ENCODE measurements around the gene PDK2.

The PDK2 gene

GRCh38 chr17:50094753-50095619 is at the start of gene PDK2:
PDK2 (plus strand) TSS chr17:50095351; CDS start chr17:50095436, 85 bp downstream.
- H3K27ac Mint-ChIP-seq, result peak within 1 kb of the TSS; percentile 87
- H3K36me3 Mint-ChIP-seq, result peaks cover 2% of the 10 kb centered on the region
- H3K4me1 Mint-ChIP-seq, result peaks cover 21% of the 10 kb centered on the region
- DNase-seq (ENCODE audit: low spot score in 2 of 2), result peak; percentile 94 to 98
- H3K9me3 Mint-ChIP-seq, result no peaks in the 10 kb centered on the region
- ATAC-seq (ENCODE audit: low read depth), result peak; percentile 88
- no peaks in the 10 kb centered on the region for H3K27me3 Mint-ChIP-seq
- H3K4me3 Mint-ChIP-seq, result peak within 1 kb of the TSS; percentile 92

GRCh38 chr17:50046179-50046578 is 49.0 kb upstream of the PDK2 start:
- ATAC-seq (ENCODE audit: low read depth) (no peak), DNase-seq (ENCODE audit: low spot score in 2 of 2) (no peak)
- Mint-ChIP-seq H3K4me1 (peaks cover 2% of the 10 kb centered on the region), H3K9me3 (no peaks in the 10 kb centered on the region), H3K27ac (no peak overlapping the region), H3K27me3 (peaks cover 21% of the 10 kb centered on the region), H3K36me3 (no peaks in the 10 kb centered on the region), H3K4me3 (no peak overlapping the region)

GRCh38 chr17:50046667-50047066 is 48.5 kb upstream of the PDK2 start:
- H3K27ac Mint-ChIP-seq, result no peak overlapping the region
- DNase-seq (ENCODE audit: low spot score in 2 of 2), result no peak
- H3K36me3 Mint-ChIP-seq, result no peaks in the 10 kb centered on the region
- no peaks in the 10 kb centered on the region for H3K9me3 Mint-ChIP-seq
- peaks cover 6% of the 10 kb centered on the region for H3K4me1 Mint-ChIP-seq
- H3K27me3 Mint-ChIP-seq, result peaks cover 21% of the 10 kb centered on the region
- H3K4me3 Mint-ChIP-seq, result no peak overlapping the region
- no peak for ATAC-seq (ENCODE audit: low read depth)

- peaks cover 21% of the 10 kb centered on the region for H3K27me3 Mint-ChIP-seq
- H3K4me3 Mint-ChIP-seq, result no peak overlapping the region
- ATAC-seq (ENCODE audit: low read depth) (no peak), DNase-seq (ENCODE audit: low spot score in 2 of 2) (no peak)
- no peaks in the 10 kb centered on the region for H3K9me3 Mint-ChIP-seq
- H3K27ac Mint-ChIP-seq, result no peak overlapping the region
- peaks cover 6% of the 10 kb centered on the region for H3K4me1 Mint-ChIP-seq
- H3K36me3 Mint-ChIP-seq, result no peaks in the 10 kb centered on the region
These were observed 48.1 kb upstream of the PDK2 start for GRCh38 chr17:50047083-50047482.

GRCh38 chr17:50047488-50048126 is 47.5 kb upstream of the PDK2 start:
- ATAC-seq (ENCODE audit: low read depth) (no peak), DNase-seq (ENCODE audit: low spot score in 2 of 2) (no peak)
- Mint-ChIP-seq H3K36me3 (no peaks in the 10 kb centered on the region), H3K9me3 (no peaks in the 10 kb centered on the region), H3K4me3 (no peak overlapping the region), H3K27me3 (peaks cover 21% of the 10 kb centered on the region), H3K4me1 (peaks cover 6% of the 10 kb centered on the region), H3K27ac (no peak overlapping the region)

GRCh38 chr17:50048146-50048720 is 46.9 kb upstream of the PDK2 start:
- DNase-seq (ENCODE audit: low spot score in 2 of 2), result no peak
- Mint-ChIP-seq H3K9me3 (no peaks in the 10 kb centered on the region), H3K27me3 (peaks cover 21% of the 10 kb centered on the region), H3K4me3 (no peak overlapping the region), H3K4me1 (peaks cover 6% of the 10 kb centered on the region), H3K27ac (no peak overlapping the region), H3K36me3 (no peaks in the 10 kb centered on the region)
- no peak for ATAC-seq (ENCODE audit: low read depth)

GRCh38 chr17:50048988-50049387 is 46.2 kb upstream of the PDK2 start:
- Mint-ChIP-seq H3K9me3 (no peaks in the 10 kb centered on the region), H3K4me1 (peaks cover 6% of the 10 kb centered on the region), H3K36me3 (no peaks in the 10 kb centered on the region), H3K27me3 (peaks cover 21% of the 10 kb centered on the region), H3K4me3 (no peak overlapping the region), H3K27ac (no peak overlapping the region)
- no peak for ATAC-seq (ENCODE audit: low read depth)
- no peak for DNase-seq (ENCODE audit: low spot score in 2 of 2)

- Mint-ChIP-seq H3K4me3 (no peak overlapping the region), H3K4me1 (peaks cover 6% of the 10 kb centered on the region), H3K36me3 (no peaks in the 10 kb centered on the region), H3K27me3 (peaks cover 21% of the 10 kb centered on the region), H3K27ac (no peak overlapping the region), H3K9me3 (no peaks in the 10 kb centered on the region)
- ATAC-seq (ENCODE audit: low read depth) (no peak), DNase-seq (ENCODE audit: low spot score in 2 of 2) (no peak)
These were observed 45.5 kb upstream of the PDK2 start for GRCh38 chr17:50049636-50050035.

- Mint-ChIP-seq H3K4me3 (no peak overlapping the region), H3K27me3 (peaks cover 19% of the 10 kb centered on the region), H3K4me1 (peaks cover 10% of the 10 kb centered on the region), H3K36me3 (no peaks in the 10 kb centered on the region), H3K27ac (no peak overlapping the region), H3K9me3 (no peaks in the 10 kb centered on the region)
- DNase-seq (ENCODE audit: low spot score in 2 of 2) (no peak), ATAC-seq (ENCODE audit: low read depth) (no peak)
These were observed 44.6 kb upstream of the PDK2 start for GRCh38 chr17:50050431-50051032.

GRCh38 chr17:50051082-50051576 is 44.0 kb upstream of the PDK2 start:
- peaks cover 19% of the 10 kb centered on the region for H3K27me3 Mint-ChIP-seq
- H3K9me3 Mint-ChIP-seq, result no peaks in the 10 kb centered on the region
- H3K4me1 Mint-ChIP-seq, result peaks cover 10% of the 10 kb centered on the region
- no peaks in the 10 kb centered on the region for H3K36me3 Mint-ChIP-seq
- no peak overlapping the region for H3K4me3 Mint-ChIP-seq
- DNase-seq (ENCODE audit: low spot score in 2 of 2) (no peak), ATAC-seq (ENCODE audit: low read depth) (no peak)
- H3K27ac Mint-ChIP-seq, result peak overlapping the region; percentile 22

- H3K4me3 Mint-ChIP-seq, result no peak overlapping the region
- DNase-seq (ENCODE audit: low spot score in 2 of 2), result no peak
- peak overlapping the region; percentile 22 for H3K27ac Mint-ChIP-seq
- H3K36me3 Mint-ChIP-seq, result no peaks in the 10 kb centered on the region
- no peaks in the 10 kb centered on the region for H3K9me3 Mint-ChIP-seq
- no peak for ATAC-seq (ENCODE audit: low read depth)
- H3K27me3 Mint-ChIP-seq, result peaks cover 15% of the 10 kb centered on the region
- peaks cover 13% of the 10 kb centered on the region for H3K4me1 Mint-ChIP-seq
These were observed 43.5 kb upstream of the PDK2 start for GRCh38 chr17:50051606-50052005.

GRCh38 chr17:50052241-50052796 is 42.8 kb upstream of the PDK2 start:
- peaks cover 12% of the 10 kb centered on the region for H3K27me3 Mint-ChIP-seq
- DNase-seq (ENCODE audit: low spot score in 2 of 2), result no peak
- H3K4me1 Mint-ChIP-seq, result peaks cover 16% of the 10 kb centered on the region
- no peak for ATAC-seq (ENCODE audit: low read depth)
- no peaks in the 10 kb centered on the region for H3K9me3 Mint-ChIP-seq
- no peak overlapping the region for H3K4me3 Mint-ChIP-seq
- no peaks in the 10 kb centered on the region for H3K36me3 Mint-ChIP-seq
- H3K27ac Mint-ChIP-seq, result no peak overlapping the region

GRCh38 chr17:50052822-50053653 is 42.1 kb upstream of the PDK2 start:
- peaks cover 21% of the 10 kb centered on the region for H3K4me1 Mint-ChIP-seq

More at GRCh38 chr17:50052822-50053653, 42.1 kb upstream of the PDK2 start:
- no peaks in the 10 kb centered on the region for H3K36me3 Mint-ChIP-seq
- no peak overlapping the region for H3K4me3 Mint-ChIP-seq
- peaks cover 8% of the 10 kb centered on the region for H3K27me3 Mint-ChIP-seq
- DNase-seq (ENCODE audit: low spot score in 2 of 2) (no peak), ATAC-seq (ENCODE audit: low read depth) (no peak)
- no peaks in the 10 kb centered on the region for H3K9me3 Mint-ChIP-seq
- H3K27ac Mint-ChIP-seq, result no peak overlapping the region
